ENCODE measurements around the gene DIP2B.

DNA sequence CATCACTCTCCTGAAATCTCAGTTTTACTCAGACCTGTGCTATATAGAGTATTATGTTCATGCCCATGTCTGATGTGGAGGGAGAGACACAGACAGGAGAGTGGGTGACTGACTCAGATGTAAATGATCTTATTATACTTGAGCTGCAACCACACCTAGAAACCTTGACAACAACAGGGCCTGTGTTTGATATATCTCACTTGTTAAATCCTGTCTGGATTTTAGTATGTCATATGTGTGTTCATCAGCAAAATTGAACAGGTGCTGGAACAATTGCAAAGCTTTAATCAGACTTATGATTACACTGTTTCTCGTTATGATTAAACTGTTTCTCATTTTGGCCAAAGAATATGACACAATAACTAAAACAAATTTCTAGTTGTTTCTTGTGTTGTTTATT lies 37.7 kb downstream of the DIP2B start:
- no peak for TF ChIP-seq CTCF (IDR thresholded peaks at IDR 0.05)
- TF ChIP-seq POLR2AphosphoS5 (IDR thresholded peaks at IDR 0.05; ENCODE audit: low read depth, low read length) = no peak

All from Panc1 (cell line).